ENCODE data around the gene GOLGA5. TPM values are rescaled to one million over a fixed set of nuclear protein-coding genes. Genes with fewer than 3 reads are reported as not detected.

Gene GOLGA5
- total RNA-seq, 1 donor from 2014 or later, result 27.6 TPM

GRCh38 chr14:92751819-92752218 is 42.3 kb upstream of the GOLGA5 start:
- DNase-seq (ENCODE audit: extremely low spot score, unreplicated experiment), result no peak
- TF ChIP-seq, protein P1, sequence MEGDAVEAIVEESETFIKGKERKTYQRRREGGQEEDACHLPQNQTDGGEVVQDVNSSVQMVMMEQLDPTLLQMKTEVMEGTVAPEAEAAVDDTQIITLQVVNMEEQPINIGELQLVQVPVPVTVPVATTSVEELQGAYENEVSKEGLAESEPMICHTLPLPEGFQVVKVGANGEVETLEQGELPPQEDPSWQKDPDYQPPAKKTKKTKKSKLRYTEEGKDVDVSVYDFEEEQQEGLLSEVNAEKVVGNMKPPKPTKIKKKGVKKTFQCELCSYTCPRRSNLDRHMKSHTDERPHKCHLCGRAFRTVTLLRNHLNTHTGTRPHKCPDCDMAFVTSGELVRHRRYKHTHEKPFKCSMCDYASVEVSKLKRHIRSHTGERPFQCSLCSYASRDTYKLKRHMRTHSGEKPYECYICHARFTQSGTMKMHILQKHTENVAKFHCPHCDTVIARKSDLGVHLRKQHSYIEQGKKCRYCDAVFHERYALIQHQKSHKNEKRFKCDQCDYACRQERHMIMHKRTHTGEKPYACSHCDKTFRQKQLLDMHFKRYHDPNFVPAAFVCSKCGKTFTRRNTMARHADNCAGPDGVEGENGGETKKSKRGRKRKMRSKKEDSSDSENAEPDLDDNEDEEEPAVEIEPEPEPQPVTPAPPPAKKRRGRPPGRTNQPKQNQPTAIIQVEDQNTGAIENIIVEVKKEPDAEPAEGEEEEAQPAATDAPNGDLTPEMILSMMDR (conservative IDR thresholded peaks at IDR 0.05), result no peak
- peaks cover 3% of the 10 kb centered on the region for H3K36me3 Mint-ChIP-seq
- H3K27ac Mint-ChIP-seq, result no peak overlapping the region
- peaks cover 3% of the 10 kb centered on the region for H3K9me3 Mint-ChIP-seq
- H3K27me3 Mint-ChIP-seq, result no peaks in the 10 kb centered on the region
- H3K4me3 Mint-ChIP-seq, result no peak overlapping the region
- H3K4me1 Mint-ChIP-seq (ENCODE audit: unreplicated experiment), result peaks cover 15% of the 10 kb centered on the region

GRCh38 chr14:92753250-92753649 is 40.9 kb upstream of the GOLGA5 start:
- no peaks in the 10 kb centered on the region for H3K27me3 Mint-ChIP-seq
- no peaks in the 10 kb centered on the region for H3K9me3 Mint-ChIP-seq
- DNase-seq (ENCODE audit: extremely low spot score, unreplicated experiment), result no peak

DNA sequence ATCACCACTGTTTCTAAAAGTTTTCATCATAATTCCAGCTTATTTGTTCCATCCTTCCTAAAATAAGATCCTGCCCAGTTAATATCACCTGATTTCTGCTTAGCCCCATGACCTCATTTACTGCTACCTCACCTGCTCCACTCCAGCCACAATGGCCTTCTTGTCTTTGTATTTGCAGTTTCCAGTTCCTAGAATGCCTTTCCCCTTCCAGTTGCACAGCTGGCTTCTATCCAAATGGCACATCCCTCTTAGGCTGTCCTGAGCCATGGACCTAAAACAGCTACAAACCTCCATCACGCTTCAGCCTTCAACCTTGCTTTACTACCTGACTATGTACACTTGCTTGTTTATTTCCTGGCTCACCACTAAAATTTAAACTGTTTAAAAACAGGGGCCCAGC is 39.1 kb upstream of the GOLGA5 start:
- H3K9me3 Mint-ChIP-seq, result no peaks in the 10 kb centered on the region
- DNase-seq (ENCODE audit: extremely low spot score, unreplicated experiment), result no peak
- H3K36me3 Mint-ChIP-seq, result no peaks in the 10 kb centered on the region
- H3K4me3 Mint-ChIP-seq, result no peak overlapping the region
- no peak overlapping the region for H3K27ac Mint-ChIP-seq
- H3K4me1 Mint-ChIP-seq (ENCODE audit: unreplicated experiment), result peaks cover 4% of the 10 kb centered on the region
- H3K27me3 Mint-ChIP-seq, result no peaks in the 10 kb centered on the region
- TF ChIP-seq, protein P1 (conservative IDR thresholded peaks at IDR 0.05), result no peak

More at GRCh38 chr14:92753250-92753649, 40.9 kb upstream of the GOLGA5 start:
- TF ChIP-seq, protein P1 (conservative IDR thresholded peaks at IDR 0.05), result no peak
- no peak overlapping the region for H3K4me3 Mint-ChIP-seq
- no peak overlapping the region for H3K27ac Mint-ChIP-seq
- no peaks in the 10 kb centered on the region for H3K36me3 Mint-ChIP-seq
- H3K4me1 Mint-ChIP-seq (ENCODE audit: unreplicated experiment), result peaks cover 4% of the 10 kb centered on the region

GRCh38 chr14:92755495-92755894 is 38.6 kb upstream of the GOLGA5 start:
- Mint-ChIP-seq H3K4me3 (no peak overlapping the region), H3K27me3 (no peaks in the 10 kb centered on the region), H3K27ac (no peak overlapping the region), H3K4me1 (ENCODE audit: unreplicated experiment) (peaks cover 4% of the 10 kb centered on the region), H3K36me3 (no peaks in the 10 kb centered on the region), H3K9me3 (no peaks in the 10 kb centered on the region)
- no peak for DNase-seq (ENCODE audit: extremely low spot score, unreplicated experiment)
- TF ChIP-seq, protein P1 (conservative IDR thresholded peaks at IDR 0.05), result no peak

- no peaks in the 10 kb centered on the region for H3K36me3 Mint-ChIP-seq
- H3K27ac Mint-ChIP-seq, result no peak overlapping the region
- no peaks in the 10 kb centered on the region for H3K9me3 Mint-ChIP-seq
- TF ChIP-seq, protein P1 (conservative IDR thresholded peaks at IDR 0.05), result no peak
- no peak for DNase-seq (ENCODE audit: extremely low spot score, unreplicated experiment)
- H3K27me3 Mint-ChIP-seq, result no peaks in the 10 kb centered on the region
- peaks cover 4% of the 10 kb centered on the region for H3K4me1 Mint-ChIP-seq (ENCODE audit: unreplicated experiment)
- H3K4me3 Mint-ChIP-seq, result no peak overlapping the region
Measured at GRCh38 chr14:92756446-92756845, 37.7 kb upstream of the GOLGA5 start.

DNA sequence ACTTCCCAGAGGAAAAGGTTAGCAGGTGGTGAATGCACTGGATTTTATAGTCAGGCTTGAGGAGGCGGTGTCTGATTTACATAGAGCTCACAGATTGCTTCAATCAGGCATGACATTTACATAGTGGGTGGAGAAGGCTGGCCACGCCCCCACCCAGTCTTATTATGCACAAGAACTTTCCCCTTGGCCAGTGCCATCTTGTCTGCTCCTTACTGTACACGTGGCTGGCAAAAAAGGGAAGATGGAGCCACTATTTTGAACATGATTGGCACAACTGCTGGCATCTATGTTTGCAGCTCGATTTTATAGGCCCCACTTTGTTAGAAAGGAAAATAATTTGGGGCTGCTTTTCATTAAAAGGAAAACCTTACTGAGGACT is 34.8 kb upstream of the GOLGA5 start:
- no peak overlapping the region for H3K27ac Mint-ChIP-seq
- H3K9me3 Mint-ChIP-seq, result no peaks in the 10 kb centered on the region
- no peak overlapping the region for H3K4me3 Mint-ChIP-seq
- no peaks in the 10 kb centered on the region for H3K36me3 Mint-ChIP-seq
- DNase-seq (ENCODE audit: extremely low spot score, unreplicated experiment), result no peak
- no peaks in the 10 kb centered on the region for H3K4me1 Mint-ChIP-seq (ENCODE audit: unreplicated experiment)
- TF ChIP-seq, protein P1 (conservative IDR thresholded peaks at IDR 0.05), result no peak
- H3K27me3 Mint-ChIP-seq, result peaks cover 5% of the 10 kb centered on the region
